A673 (cell line): ENCODE results near the gene MT1F. TPM values are rescaled to one million over a fixed set of nuclear protein-coding genes. Genes with fewer than 3 reads are reported as not detected.

ENCODE experiments used
- BruUV-seq: library from RNA; stranded (reverse); fragments of 400-500 nt; replicated peaks from 2 replicates; lab custom pipeline; 2021; lab: Mats Ljungman, UMichigan
- CTCF ChIA-PET: fragments of 300-600 bp; sonication (Branson Sonifier 250); formaldehyde crosslinking; loops from one replicate; lab custom pipeline; 2022; ENCODE audit warnings: antibody characterized with exemption; lab: Charles Lee
- POLR2A ChIA-PET: fragments of 300-600 bp; sonication (Branson Sonifier 250); formaldehyde crosslinking; loops from one replicate; lab custom pipeline; 2022; ENCODE audit warnings: antibody characterized with exemption; ENCODE audit not compliant: low non-redundant PET; lab: Charles Lee
- DNase-seq: peaks from one replicate; pipeline ENCODE4 v3.0.0-alpha.2; 2015; ENCODE audit warnings: low spot score
- H3K27ac ChIP-seq: fragments of 200-600 bp; sonication (generic); 2 replicates; pipeline ENCODE4 v1.5.1; 2016; ENCODE audit warnings: mixed run types, low read depth, mild to moderate bottlenecking, mixed read lengths, antibody characterized with exemption, low read length; ENCODE audit not compliant: poor library complexity, severe bottlenecking
- H3K27me3 ChIP-seq: fragments of 200-600 bp; sonication (generic); replicated peaks from 2 replicates; pipeline ENCODE4 v1.6.1; 2017; ENCODE audit warnings: mixed run types, low read depth, mild to moderate bottlenecking, mixed read lengths, antibody characterized with exemption, low read length; ENCODE audit not compliant: insufficient read depth, poor library complexity
- H3K36me3 ChIP-seq: fragments of 200-600 bp; sonication (generic); 2 replicates; pipeline ENCODE4 v1.6.1; 2016; ENCODE audit warnings: mixed run types, mild to moderate bottlenecking, mixed read lengths, antibody characterized with exemption, low read length; ENCODE audit not compliant: insufficient read depth, poor library complexity, severe bottlenecking
- H3K4me1 ChIP-seq: fragments of 200-600 bp; sonication (generic); 2 replicates; pipeline ENCODE4 v1.6.1; 2017; ENCODE audit warnings: mixed run types, mild to moderate bottlenecking, mixed read lengths, antibody characterized with exemption, low read length; ENCODE audit not compliant: insufficient read depth, poor library complexity, severe bottlenecking
- H3K4me3 ChIP-seq: fragments of 200-600 bp; sonication (generic); 2 replicates; pipeline ENCODE4 v1.5.1; 2016; ENCODE audit warnings: low read depth, mixed run types, mild to moderate bottlenecking, mixed read lengths, low read length; ENCODE audit not compliant: poor library complexity, severe bottlenecking
- H3K9me3 ChIP-seq: fragments of 200-600 bp; sonication (generic); 2 replicates; pipeline ENCODE4 v1.6.1; 2016; ENCODE audit warnings: mixed run types, low read depth, mild to moderate bottlenecking, mixed read lengths, antibody characterized with exemption, low read length; ENCODE audit not compliant: poor library complexity, severe bottlenecking
- EZH2 ChIP-seq: fragments of 200-600 bp; sonication (generic); IDR thresholded peaks from 2 replicates; pipeline ENCODE4 v1.6.1; 2017; ENCODE audit warnings: borderline replicate concordance, low read depth, mild to moderate bottlenecking, mixed read lengths, antibody characterized with exemption, low read length; ENCODE audit not compliant: poor library complexity, severe bottlenecking
- intact Hi-C: fragments of 100-400 bp; cut with micrococcal nuclease; formaldehyde crosslinking; loops from one replicate; pipeline ENCODE4 v1.10.0; 2022; ENCODE audit not compliant: unreplicated experiment
- total RNA-seq: library from RNA; stranded (reverse); gene quantifications from 2 replicates; pipeline ENCODE4 v1.2.3, GENCODE V29; 2021
- TF ChIP-seq, protein P1 (sequence below): fragments of 300-800, 200-600 bp; sonication (generic); conservative IDR thresholded peaks from 2 replicates; pipeline ENCODE4 v1.5.1; 2017; ENCODE audit warnings: low read depth, mild to moderate bottlenecking, antibody characterized with exemption, low read length, moderate library complexity, mixed read lengths

Gene MT1F
- total RNA-seq, 1 experiment from 2014 or later = 26.9 TPM

DNA sequence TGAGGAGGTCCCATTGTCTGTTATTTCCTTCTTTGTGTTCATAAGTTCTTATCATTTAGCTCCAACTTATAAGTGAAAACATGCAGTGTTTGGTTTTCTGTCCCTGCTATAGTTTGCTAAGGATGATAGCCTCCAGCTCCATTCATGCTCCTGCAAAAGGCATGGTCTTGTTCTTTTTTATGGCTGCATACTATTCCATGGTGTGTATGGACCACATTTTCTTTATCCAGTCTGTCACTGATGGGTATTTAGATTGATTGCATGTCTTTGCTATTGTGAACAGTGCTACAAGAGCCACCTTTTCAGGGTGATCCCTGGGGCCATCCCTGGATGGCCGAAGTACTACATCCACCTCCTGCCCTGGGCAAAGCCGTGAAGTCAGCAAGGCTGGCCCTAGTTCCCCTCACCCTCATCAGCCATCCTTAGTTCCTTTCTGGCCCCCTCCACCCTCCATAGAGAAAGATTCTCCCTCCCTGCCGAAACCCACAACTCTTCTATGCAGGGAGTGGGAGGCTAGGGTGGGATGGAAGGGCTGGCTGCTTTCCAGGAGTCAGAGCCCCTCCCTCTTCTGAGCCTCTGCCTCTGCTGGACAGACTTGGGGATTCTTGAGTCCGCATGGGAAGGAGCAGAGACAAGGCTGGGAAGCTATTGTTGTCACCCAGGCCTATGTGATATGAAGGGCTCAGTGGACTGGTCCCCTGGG, 32.8 kb downstream of the MT1F start:
- no peak for DNase-seq
- no peaks in the 10 kb centered on the region for H3K9me3 ChIP-seq
- no peak overlapping the region for H3K4me3 ChIP-seq
- no peaks in the 10 kb centered on the region for H3K27me3 ChIP-seq
- BruUV-seq = no TSS peak
- H3K27ac ChIP-seq = no peak overlapping the region
- peaks cover 6% of the 10 kb centered on the region for H3K4me1 ChIP-seq
- ChIA-PET POLR2A (no interaction called here), CTCF (no interaction called here)
- H3K36me3 ChIP-seq = no peaks in the 10 kb centered on the region
- TF ChIP-seq, protein P1, sequence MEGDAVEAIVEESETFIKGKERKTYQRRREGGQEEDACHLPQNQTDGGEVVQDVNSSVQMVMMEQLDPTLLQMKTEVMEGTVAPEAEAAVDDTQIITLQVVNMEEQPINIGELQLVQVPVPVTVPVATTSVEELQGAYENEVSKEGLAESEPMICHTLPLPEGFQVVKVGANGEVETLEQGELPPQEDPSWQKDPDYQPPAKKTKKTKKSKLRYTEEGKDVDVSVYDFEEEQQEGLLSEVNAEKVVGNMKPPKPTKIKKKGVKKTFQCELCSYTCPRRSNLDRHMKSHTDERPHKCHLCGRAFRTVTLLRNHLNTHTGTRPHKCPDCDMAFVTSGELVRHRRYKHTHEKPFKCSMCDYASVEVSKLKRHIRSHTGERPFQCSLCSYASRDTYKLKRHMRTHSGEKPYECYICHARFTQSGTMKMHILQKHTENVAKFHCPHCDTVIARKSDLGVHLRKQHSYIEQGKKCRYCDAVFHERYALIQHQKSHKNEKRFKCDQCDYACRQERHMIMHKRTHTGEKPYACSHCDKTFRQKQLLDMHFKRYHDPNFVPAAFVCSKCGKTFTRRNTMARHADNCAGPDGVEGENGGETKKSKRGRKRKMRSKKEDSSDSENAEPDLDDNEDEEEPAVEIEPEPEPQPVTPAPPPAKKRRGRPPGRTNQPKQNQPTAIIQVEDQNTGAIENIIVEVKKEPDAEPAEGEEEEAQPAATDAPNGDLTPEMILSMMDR = no peak
- TF ChIP-seq EZH2 = no peak
- intact Hi-C loops = no loop called here

DNA sequence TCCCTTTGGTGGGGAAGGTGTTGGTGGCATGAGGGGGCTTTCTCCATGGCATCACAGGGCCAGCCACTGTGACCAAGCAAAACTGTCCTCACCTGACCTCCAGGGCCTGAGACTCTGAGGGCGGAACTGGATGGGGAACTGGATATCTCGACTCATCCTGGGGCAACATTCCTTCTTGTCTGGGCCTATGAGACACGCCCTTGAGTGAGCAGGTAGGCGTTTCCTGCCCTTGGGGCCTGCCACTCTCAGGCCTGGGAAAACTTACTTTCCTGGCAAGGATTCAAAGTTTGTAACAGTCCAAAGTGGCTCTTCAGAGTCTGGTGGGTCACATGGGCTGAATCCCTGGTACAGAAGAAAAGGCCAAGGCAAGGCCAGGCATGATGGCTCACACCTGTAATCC, 34.1 kb downstream of the MT1F start:
- no peak for TF ChIP-seq EZH2
- TF ChIP-seq, protein P1 = no peak
- DNase-seq = no peak
- H3K4me3 ChIP-seq = no peak overlapping the region
- intact Hi-C loops = no loop called here
- ChIA-PET CTCF (no interaction called here), POLR2A (no interaction called here)
- no peaks in the 10 kb centered on the region for H3K36me3 ChIP-seq
- peaks cover 6% of the 10 kb centered on the region for H3K4me1 ChIP-seq
- H3K9me3 ChIP-seq = no peaks in the 10 kb centered on the region
- no peak overlapping the region for H3K27ac ChIP-seq
- no peaks in the 10 kb centered on the region for H3K27me3 ChIP-seq
- BruUV-seq = no TSS peak

DNA sequence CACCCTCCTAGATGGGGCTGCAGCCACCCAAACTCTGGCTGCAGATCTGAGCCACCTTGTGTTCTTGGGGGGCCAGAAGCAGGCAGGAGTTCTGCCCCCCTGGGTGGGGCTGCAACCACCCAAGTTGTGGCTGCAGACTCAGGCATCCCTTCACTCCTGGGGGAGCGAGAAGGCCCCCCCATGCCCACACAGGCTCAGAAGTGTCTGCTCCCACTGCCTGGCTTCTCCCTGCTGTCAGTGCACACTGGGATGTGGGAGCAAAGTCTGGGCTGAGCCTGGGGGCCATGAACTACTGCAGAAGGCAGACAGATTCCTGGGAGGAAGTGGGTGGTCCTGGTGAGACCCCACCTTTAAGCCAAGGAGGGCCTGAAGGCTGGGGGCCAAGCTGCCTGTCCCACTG, 37.5 kb downstream of the MT1F start:
- Histone ChIP-seq H3K4me3 (no peak overlapping the region), H3K9me3 (no peaks in the 10 kb centered on the region), H3K27ac (no peak overlapping the region), H3K4me1 (no peaks in the 10 kb centered on the region), H3K36me3 (no peaks in the 10 kb centered on the region), H3K27me3 (no peaks in the 10 kb centered on the region)
- TF ChIP-seq, protein P1 = no peak
- no peak for TF ChIP-seq EZH2
- CTCF ChIA-PET = no interaction called here
- intact Hi-C loops = no loop called here
- no TSS peak for BruUV-seq
- no peak for DNase-seq
- POLR2A ChIA-PET = no interaction called here
